ENCODE results near the gene DOCK2. TPM values are rescaled to one million over a fixed set of nuclear protein-coding genes. Genes with fewer than 3 reads are reported as not detected.

Gene DOCK2
- total RNA-seq, 4 donors from 2014 or later: 2.0 to 17.4 (median 7.5) TPM

DNA sequence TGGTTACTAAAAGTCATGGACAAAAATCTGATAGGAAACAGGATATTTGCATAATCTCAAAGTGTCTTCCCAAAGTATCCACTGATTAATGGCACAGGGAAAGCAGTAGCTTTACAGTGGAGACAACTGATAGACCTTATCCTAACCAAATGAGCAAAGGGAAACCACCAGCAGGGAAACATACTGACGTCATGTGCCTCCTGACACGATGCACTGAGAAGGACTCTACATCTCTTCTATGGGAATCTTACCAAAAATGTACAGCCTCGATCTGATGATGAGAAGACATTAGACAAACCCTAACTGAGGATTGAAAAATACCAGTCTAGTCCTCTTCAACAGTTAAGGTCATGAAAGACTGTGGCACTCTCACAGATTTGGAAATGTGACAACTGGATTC, 177.0 kb downstream of the DOCK2 start:
- H3K9me3 ChIP-seq: no peaks in the 10 kb centered on the region
- DNase-seq: no peak
- H3K4me1 ChIP-seq: no peaks in the 10 kb centered on the region
- intact Hi-C loops (cut with DNase I; ENCODE audit: low total_unique reads): no loop called here
- no peaks in the 10 kb centered on the region for H3K27me3 ChIP-seq
- no peak for TF ChIP-seq POLR2A (IDR thresholded peaks at IDR 0.05)
- TF ChIP-seq, protein P1, sequence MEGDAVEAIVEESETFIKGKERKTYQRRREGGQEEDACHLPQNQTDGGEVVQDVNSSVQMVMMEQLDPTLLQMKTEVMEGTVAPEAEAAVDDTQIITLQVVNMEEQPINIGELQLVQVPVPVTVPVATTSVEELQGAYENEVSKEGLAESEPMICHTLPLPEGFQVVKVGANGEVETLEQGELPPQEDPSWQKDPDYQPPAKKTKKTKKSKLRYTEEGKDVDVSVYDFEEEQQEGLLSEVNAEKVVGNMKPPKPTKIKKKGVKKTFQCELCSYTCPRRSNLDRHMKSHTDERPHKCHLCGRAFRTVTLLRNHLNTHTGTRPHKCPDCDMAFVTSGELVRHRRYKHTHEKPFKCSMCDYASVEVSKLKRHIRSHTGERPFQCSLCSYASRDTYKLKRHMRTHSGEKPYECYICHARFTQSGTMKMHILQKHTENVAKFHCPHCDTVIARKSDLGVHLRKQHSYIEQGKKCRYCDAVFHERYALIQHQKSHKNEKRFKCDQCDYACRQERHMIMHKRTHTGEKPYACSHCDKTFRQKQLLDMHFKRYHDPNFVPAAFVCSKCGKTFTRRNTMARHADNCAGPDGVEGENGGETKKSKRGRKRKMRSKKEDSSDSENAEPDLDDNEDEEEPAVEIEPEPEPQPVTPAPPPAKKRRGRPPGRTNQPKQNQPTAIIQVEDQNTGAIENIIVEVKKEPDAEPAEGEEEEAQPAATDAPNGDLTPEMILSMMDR (IDR thresholded peaks at IDR 0.05): no peak
- H3K36me3 ChIP-seq: no peaks in the 10 kb centered on the region
- H3K27ac ChIP-seq: no peak overlapping the region
- H3K4me3 ChIP-seq: no peak overlapping the region

DNA sequence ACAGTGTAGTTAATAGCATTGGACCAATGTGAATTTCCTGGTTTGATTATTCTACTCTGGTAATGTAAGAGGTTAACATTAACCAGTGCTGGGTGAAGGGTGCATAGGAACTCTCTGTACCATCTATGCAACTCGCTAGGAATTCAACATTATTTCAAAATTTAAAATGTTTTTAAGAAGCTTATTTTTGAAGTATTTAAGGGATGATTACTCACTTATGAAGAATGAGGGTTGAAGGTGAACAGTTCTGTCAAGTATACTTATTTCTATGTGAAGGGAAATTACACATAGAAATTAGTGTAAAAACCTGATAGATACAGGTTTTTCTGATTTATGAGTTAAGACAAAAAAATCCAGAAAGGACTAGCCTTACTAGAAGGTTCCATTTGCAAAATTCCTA, 177.4 kb downstream of the DOCK2 start:
- no peaks in the 10 kb centered on the region for H3K36me3 ChIP-seq
- no peak overlapping the region for H3K27ac ChIP-seq
- no peaks in the 10 kb centered on the region for H3K27me3 ChIP-seq
- TF ChIP-seq POLR2A (IDR thresholded peaks at IDR 0.05): no peak
- TF ChIP-seq, protein P1 (IDR thresholded peaks at IDR 0.05): no peak
- H3K4me3 ChIP-seq: no peak overlapping the region
- intact Hi-C loops (cut with DNase I; ENCODE audit: low total_unique reads): no loop called here
- no peaks in the 10 kb centered on the region for H3K9me3 ChIP-seq
- DNase-seq: no peak
- no peaks in the 10 kb centered on the region for H3K4me1 ChIP-seq

DNA sequence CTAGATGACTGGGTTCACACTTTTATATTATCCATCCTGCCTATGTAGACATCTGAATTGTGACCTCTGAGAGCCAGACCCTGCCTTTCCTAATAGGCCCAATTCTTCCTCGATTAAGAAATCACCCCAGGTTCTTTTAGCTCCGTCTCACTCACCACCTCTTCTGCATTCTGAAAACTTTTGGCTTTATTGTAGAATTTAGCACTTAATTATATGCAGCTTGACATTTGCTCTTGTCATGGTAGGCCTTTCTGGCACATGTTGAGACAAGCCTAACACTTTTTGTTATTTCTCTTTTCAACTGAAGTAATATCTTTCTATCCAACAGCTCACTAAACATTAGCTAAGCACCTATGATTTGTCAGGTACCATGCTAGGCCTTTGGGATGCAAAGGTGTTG, 180.0 kb downstream of the DOCK2 start:
- Histone ChIP-seq H3K27ac (no peak overlapping the region), H3K9me3 (no peaks in the 10 kb centered on the region), H3K4me3 (no peak overlapping the region), H3K36me3 (no peaks in the 10 kb centered on the region), H3K27me3 (no peaks in the 10 kb centered on the region), H3K4me1 (no peaks in the 10 kb centered on the region)
- TF ChIP-seq, protein P1 (IDR thresholded peaks at IDR 0.05): no peak
- TF ChIP-seq POLR2A (IDR thresholded peaks at IDR 0.05): no peak
- intact Hi-C loops (cut with DNase I; ENCODE audit: low total_unique reads): no loop called here
- DNase-seq: no peak

DNA sequence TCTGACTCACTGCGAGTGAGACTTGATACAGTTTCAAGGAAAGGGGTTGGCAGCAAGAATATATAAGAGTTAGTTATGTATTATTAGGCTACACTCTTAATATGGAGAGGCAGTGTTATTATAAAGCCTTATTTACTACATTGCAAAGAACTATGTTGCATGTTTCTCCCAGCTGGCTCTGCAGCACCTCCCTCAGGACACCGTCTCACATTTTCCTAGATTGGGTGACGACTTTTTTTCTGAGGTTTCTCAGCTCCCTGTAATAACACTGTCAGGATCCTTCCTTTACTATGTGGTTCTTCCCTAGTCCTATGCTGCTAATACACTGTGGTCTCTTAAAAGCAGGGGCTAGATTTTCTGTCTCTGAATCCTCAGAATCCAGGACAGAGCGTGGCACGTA, 189.5 kb downstream of the DOCK2 start:
- no peaks in the 10 kb centered on the region for H3K27me3 ChIP-seq
- no peak overlapping the region for H3K27ac ChIP-seq
- H3K36me3 ChIP-seq: no peaks in the 10 kb centered on the region
- no peaks in the 10 kb centered on the region for H3K9me3 ChIP-seq
- H3K4me1 ChIP-seq: no peaks in the 10 kb centered on the region
- TF ChIP-seq, protein P1 (IDR thresholded peaks at IDR 0.05): no peak
- no peak overlapping the region for H3K4me3 ChIP-seq
- intact Hi-C loops (cut with DNase I; ENCODE audit: low total_unique reads): no loop called here
- DNase-seq: no peak

GRCh38 chr5:169827769-169828168, 190.7 kb downstream of the DOCK2 start:
- Histone ChIP-seq H3K9me3 (no peaks in the 10 kb centered on the region), H3K4me1 (no peaks in the 10 kb centered on the region), H3K27me3 (no peaks in the 10 kb centered on the region), H3K27ac (no peak overlapping the region), H3K36me3 (no peaks in the 10 kb centered on the region), H3K4me3 (no peak overlapping the region)
- intact Hi-C loops (cut with DNase I; ENCODE audit: low total_unique reads): no loop called here
- no peak for DNase-seq
- TF ChIP-seq, protein P1 (IDR thresholded peaks at IDR 0.05): no peak
- no peak for TF ChIP-seq POLR2A (IDR thresholded peaks at IDR 0.05)

Data from uterus (tissue), 4 donors.